Transverse colon (tissue), 4 donors: Measurements from ENCODE around the gene ZBTB16. TPM values are rescaled to one million over a fixed set of nuclear protein-coding genes. Genes with fewer than 3 reads are reported as not detected.
A peak's percentile ranks its signal among the peaks of the same experiment; 100 is the strongest.

Source experiments
- DNase-seq: peaks from one replicate; pipeline ENCODE4 v3.0.0-alpha.2; 2019
- H3K27ac ChIP-seq, 4 donors: fragments of 200-600 bp; sonication (generic); 2 replicates each; pipeline ENCODE4 v1.5.1; 2016 to 2018; ENCODE audit warnings: inconsistent platforms in 4 of 4
- H3K27me3 ChIP-seq: fragments of 200-600 bp; sonication (generic); 2 replicates; pipeline ENCODE4 v1.5.1; 2017; ENCODE audit warnings: inconsistent platforms
- H3K36me3 ChIP-seq, 4 donors: fragments of 200-600 bp; sonication (generic); 2 replicates each; pipeline ENCODE4 v1.5.1; 2017 to 2019; ENCODE audit warnings: inconsistent platforms in 4 of 4
- H3K4me1 ChIP-seq, 4 donors: fragments of 200-600 bp; sonication (generic); 2 replicates each; pipeline ENCODE4 v1.5.1; 2017 to 2020; ENCODE audit warnings: inconsistent platforms in 4 of 4
- H3K4me3 ChIP-seq, 4 donors: fragments of 200-600 bp; sonication (generic); 1 replicate in 1 of 4; 2 replicates in 3 of 4; pipeline versions ENCODE4 v1.5.1 to v1.6.1; 2017 to 2019; ENCODE audit warnings: inconsistent platforms in 4 of 4
- H3K9me3 ChIP-seq, 2 donors: fragments of 200-600 bp; sonication (generic); 2 replicates each; pipeline ENCODE4 v1.5.1; 2017 to 2019; ENCODE audit warnings: inconsistent platforms in 2 of 2
- CTCF ChIP-seq, 5 experiments: fragments of 200-600 bp in 3 of 5; fragments of 450-650 bp in 2 of 5; sonication (generic) in 3 of 5; IDR thresholded peaks; 1 replicate in 2 of 5; 2 replicates in 3 of 5; pipeline ENCODE4 v1.5.1; 2016 to 2017; ENCODE audit warnings: antibody characterized with exemption in 5 of 5, inconsistent platforms in 3 of 5, mild to moderate bottlenecking in 2 of 5, moderate library complexity in 1 of 5
- EP300 ChIP-seq: sonication (generic); formaldehyde crosslinking; IDR thresholded peaks from one replicate; pipeline ENCODE4 v1.6.1; 2017; ENCODE audit warnings: antibody characterized with exemption, low read depth
- POLR2A ChIP-seq: fragments of 450-650 bp; IDR thresholded peaks from one replicate; pipeline ENCODE4 v1.6.1; 2016; ENCODE audit warnings: antibody characterized with exemption, mild to moderate bottlenecking, moderate library complexity
- POLR2AphosphoS5 ChIP-seq, 3 donors: sonication (generic); formaldehyde crosslinking; IDR thresholded peaks; one replicate each; pipeline ENCODE4 v1.6.1; 2016; ENCODE audit warnings: antibody characterized with exemption in 3 of 3
- WGBS, 2 donors: methylation state at CpG; one replicate each; pipeline ENCODE4 v1.1.5; 2018; ENCODE audit warnings: low coverage in 1 of 2; 5-methylcytosine and 5-hydroxymethylcytosine counted together
- in situ Hi-C, 4 donors: fragments of 200-750 bp; cut with MboI; loops; one replicate each; pipeline versions ENCODE4 v1.15.0 to v1.15.1; 2017; ENCODE audit warnings: low sequenced_read_pairs in 3 of 4, low pct_ligation_motif_present in 1 of 4, low pct_unique_long_range_greater_than_20kb in 1 of 4
- intact Hi-C: fragments of 100-400 bp; cut with DNase I; formaldehyde crosslinking; loops from one replicate; pipeline ENCODE4 v1.15.1; 2023; ENCODE audit warnings: low total_unique reads
- total RNA-seq, 4 donors: library from RNA; depleted of rRNA; stranded (reverse); fragments of >200 nt; gene quantifications; one replicate each; pipeline ENCODE4 v1.1.0, GENCODE V29; 2016

The ZBTB16 gene
- total RNA-seq, 4 donors from 2014 or later: 108 to 271 (median 155) TPM

GRCh38 chr11:114190630-114191029, 131.1 kb downstream of the ZBTB16 start:
- 90 to 91% methylated on average over 3 to 4 of the region's 4 CpGs for WGBS, 2 donors
- Histone ChIP-seq H3K4me1 (peaks cover 5 to 28% (median 13%) of the 10 kb centered on the region in 4 donors), H3K36me3 (peaks cover 0 to 6% (median 2%) of the 10 kb centered on the region in 4 donors)

GRCh38 chr11:114191893-114192292, 132.4 kb downstream of the ZBTB16 start:
- in situ Hi-C loops (loop anchor here in 1 of 4 donors (25.0 kb wide), 1 partner anchor 155 kb away; no protein-coding TSS in a partner anchor), intact Hi-C loops (no loop called here)
- Histone ChIP-seq H3K4me1 (peaks cover 17 to 40% (median 21%) of the 10 kb centered on the region in 4 donors), H3K9me3 (no peaks in the 10 kb centered on the region), H3K27me3 (no peaks in the 10 kb centered on the region), H3K36me3 (peaks cover 0 to 3% (median 1%) of the 10 kb centered on the region in 4 donors), H3K4me3 (no peak overlapping the region), H3K27ac (peak overlapping the region in 2 of 4 donors; percentile 89 to 91)
- 83 to 86% methylated on average over 1 to 2 of the region's 2 CpGs for WGBS, 2 donors
- TF ChIP-seq CTCF (IDR thresholded peaks at IDR 0.05) (no peak), POLR2AphosphoS5 (IDR thresholded peaks at IDR 0.05) (no peak), POLR2A (no peak), EP300 (no peak)
- no peak for DNase-seq

More at GRCh38 chr11:114190630-114191029, 131.1 kb downstream of the ZBTB16 start:
- no peaks in the 10 kb centered on the region for H3K27me3 ChIP-seq
- H3K4me3 ChIP-seq: no peak overlapping the region
- intact Hi-C loops: no loop called here
- in situ Hi-C loops: loop anchor here in 1 of 4 donors (25.0 kb wide), 1 partner anchor 153 kb away; no protein-coding TSS in a partner anchor
- H3K9me3 ChIP-seq: no peaks in the 10 kb centered on the region
- TF ChIP-seq EP300: no peak
- TF ChIP-seq POLR2AphosphoS5 (IDR thresholded peaks at IDR 0.05): peak in 1 of 3 donors; percentile 53
- H3K27ac ChIP-seq: no peak overlapping the region
- no peak for DNase-seq

GRCh38 chr11:114192841-114193389, 133.4 kb downstream of the ZBTB16 start:
- Histone ChIP-seq H3K9me3 (no peaks in the 10 kb centered on the region), H3K4me1 (peaks cover 22 to 50% (median 28%) of the 10 kb centered on the region in 4 donors), H3K36me3 (peaks cover 0 to 3% (median 0%) of the 10 kb centered on the region in 4 donors), H3K27me3 (no peaks in the 10 kb centered on the region), H3K27ac (peak overlapping the region; percentile 84 to 91 (median 88)), H3K4me3 (no peak overlapping the region)
- no peak for DNase-seq
- intact Hi-C loops: no loop called here
- in situ Hi-C loops: loop anchor here in 1 of 4 donors (25.0 kb wide), 1 partner anchor 156 kb away; no protein-coding TSS in a partner anchor
- TF ChIP-seq EP300 (no peak), POLR2A (no peak), POLR2AphosphoS5 (IDR thresholded peaks at IDR 0.05) (no peak), CTCF (IDR thresholded peaks at IDR 0.05) (no peak)
- WGBS, 2 donors: 82% methylated on average over 4 of the region's 4 CpGs; no CpG with 5 or more reads in 1 of the 2 donors

- no peaks in the 10 kb centered on the region for H3K9me3 ChIP-seq
- intact Hi-C loops: no loop called here
- no peak overlapping the region for H3K4me3 ChIP-seq
- WGBS, 2 donors: 73 to 80% methylated on average over 6 to 10 of the region's 10 CpGs
- peak in 2 of 3 donors; percentile 4 to 37 for TF ChIP-seq POLR2AphosphoS5 (IDR thresholded peaks at IDR 0.05)
- no peak for TF ChIP-seq POLR2A
- no peak for DNase-seq
- no peaks in the 10 kb centered on the region for H3K36me3 ChIP-seq
- H3K27ac ChIP-seq: peak overlapping the region; percentile 84 to 91 (median 88)
- H3K4me1 ChIP-seq: peaks cover 29 to 58% (median 34%) of the 10 kb centered on the region in 4 donors
- in situ Hi-C loops: loop anchor here in 1 of 4 donors (25.0 kb wide), 1 partner anchor 157 kb away; no protein-coding TSS in a partner anchor
- H3K27me3 ChIP-seq: no peaks in the 10 kb centered on the region
Measured at GRCh38 chr11:114193730-114194679, 134.5 kb downstream of the ZBTB16 start.
